ENCODE results near the gene RASGRF1.
A peak's percentile ranks its signal among the peaks of the same experiment; 100 is the strongest.

RASGRF1 gene

GRCh38 chr15:79010278-79010677, 80.3 kb downstream of the RASGRF1 start:
- H4K91ac ChIP-seq (ENCODE audit: low read length), result no peak overlapping the region
- H3K36me3 ChIP-seq (ENCODE audit: control insufficient read depth in 1 of 2, insufficient read depth in 2 of 2, low read depth in 1 of 2, low read length in 2 of 2), result no peaks in the 10 kb centered on the region
- H3K9me3 ChIP-seq (ENCODE audit: control insufficient read depth, low read length), result no peaks in the 10 kb centered on the region
- H3K79me1 ChIP-seq (replicated peaks; ENCODE audit: low read length, poor library complexity, severe bottlenecking), result no peaks in the 10 kb centered on the region
- DNase-seq, result no peak
- peaks cover 0 to 11% of the 10 kb centered on the region in 2 experiments for H3K27me3 ChIP-seq (ENCODE audit: control insufficient read depth in 1 of 2, insufficient read depth in 1 of 2, low read length in 2 of 2)
- 94% methylated on average over 2 of the region's 2 CpGs for WGBS
- no peak overlapping the region for H2AFZ ChIP-seq (ENCODE audit: low read depth, low read length)
- no peak overlapping the region for H3K14ac ChIP-seq (ENCODE audit: low read length in 2 of 2)
- H2BK15ac ChIP-seq (ENCODE audit: low read depth, poor library complexity, severe bottlenecking), result no peak overlapping the region
- no peak overlapping the region for H3K4me3 ChIP-seq (ENCODE audit: insufficient read depth in 1 of 2, low read depth in 1 of 2, low read length in 2 of 2)
- H3K18ac ChIP-seq (ENCODE audit: low read depth in 1 of 2, low read length in 2 of 2), result no peak overlapping the region
- no peak overlapping the region for H3K27ac ChIP-seq (ENCODE audit: low read length, poor library complexity, severe bottlenecking)
- no peak overlapping the region for H3K23ac ChIP-seq (ENCODE audit: low read length in 2 of 2)
- H2BK120ac ChIP-seq (ENCODE audit: low read depth, low read length), result no peak overlapping the region
- H2AK5ac ChIP-seq (ENCODE audit: low read length, severe bottlenecking), result no peak overlapping the region
- H3K4me1 ChIP-seq (ENCODE audit: control insufficient read depth, insufficient read depth, low read depth, low read length), result no peaks in the 10 kb centered on the region
- no peak overlapping the region for H3K9ac ChIP-seq (ENCODE audit: low read length)
- no peak overlapping the region for H3K4me2 ChIP-seq (ENCODE audit: low read length, poor library complexity, severe bottlenecking)
- H2BK5ac ChIP-seq (ENCODE audit: low read depth, low read length, poor library complexity, severe bottlenecking), result no peak overlapping the region
- no peak overlapping the region for H2BK12ac ChIP-seq (ENCODE audit: low read length in 2 of 2)
- no peak overlapping the region for H4K8ac ChIP-seq (ENCODE audit: low read length)
- H3K4ac ChIP-seq (ENCODE audit: low read depth in 1 of 2, low read length in 2 of 2), result no peak overlapping the region

- Histone ChIP-seq H3K27ac (ENCODE audit: low read length, poor library complexity, severe bottlenecking) (no peak overlapping the region), H3K9ac (ENCODE audit: low read length) (no peak overlapping the region), H2AFZ (ENCODE audit: low read depth, low read length) (no peak overlapping the region), H2BK12ac (ENCODE audit: low read length in 2 of 2) (no peak overlapping the region), H3K23ac (ENCODE audit: low read length in 2 of 2) (no peak overlapping the region), H2BK120ac (ENCODE audit: low read depth, low read length) (no peak overlapping the region), H3K14ac (ENCODE audit: low read length in 2 of 2) (no peak overlapping the region), H3K4me2 (ENCODE audit: low read length, poor library complexity, severe bottlenecking) (no peak overlapping the region), H3K9me3 (ENCODE audit: control insufficient read depth, low read length) (no peaks in the 10 kb centered on the region), H4K91ac (ENCODE audit: low read length) (no peak overlapping the region), H2BK5ac (ENCODE audit: low read depth, low read length, poor library complexity, severe bottlenecking) (no peak overlapping the region), H3K4me3 (ENCODE audit: insufficient read depth in 1 of 2, low read depth in 1 of 2, low read length in 2 of 2) (no peak overlapping the region), H3K4ac (ENCODE audit: low read depth in 1 of 2, low read length in 2 of 2) (no peak overlapping the region), H3K36me3 (ENCODE audit: control insufficient read depth in 1 of 2, insufficient read depth in 2 of 2, low read depth in 1 of 2, low read length in 2 of 2) (no peaks in the 10 kb centered on the region), H3K18ac (ENCODE audit: low read depth in 1 of 2, low read length in 2 of 2) (no peak overlapping the region), H4K8ac (ENCODE audit: low read length) (no peak overlapping the region), H3K4me1 (ENCODE audit: control insufficient read depth, insufficient read depth, low read depth, low read length) (peaks cover 5% of the 10 kb centered on the region), H2BK15ac (ENCODE audit: low read depth, poor library complexity, severe bottlenecking) (no peak overlapping the region), H2AK5ac (ENCODE audit: low read length, severe bottlenecking) (no peak overlapping the region), H3K27me3 (ENCODE audit: control insufficient read depth in 1 of 2, insufficient read depth in 1 of 2, low read length in 2 of 2) (peaks cover 0 to 11% of the 10 kb centered on the region in 2 experiments), H3K79me1 (replicated peaks; ENCODE audit: low read length, poor library complexity, severe bottlenecking) (no peaks in the 10 kb centered on the region)
- DNase-seq, result no peak
- 92% methylated on average over 4 of the region's 4 CpGs for WGBS
Measured at GRCh38 chr15:79009379-79009778, 81.2 kb downstream of the RASGRF1 start.

GRCh38 chr15:79008659-79009058, 81.9 kb downstream of the RASGRF1 start:
- Histone ChIP-seq H3K27ac (ENCODE audit: low read length, poor library complexity, severe bottlenecking) (no peak overlapping the region), H3K23ac (ENCODE audit: low read length in 2 of 2) (no peak overlapping the region), H2AFZ (ENCODE audit: low read depth, low read length) (no peak overlapping the region), H2BK15ac (ENCODE audit: low read depth, poor library complexity, severe bottlenecking) (no peak overlapping the region), H3K9ac (ENCODE audit: low read length) (no peak overlapping the region), H3K36me3 (ENCODE audit: control insufficient read depth in 1 of 2, insufficient read depth in 2 of 2, low read depth in 1 of 2, low read length in 2 of 2) (no peaks in the 10 kb centered on the region), H3K79me1 (replicated peaks; ENCODE audit: low read length, poor library complexity, severe bottlenecking) (no peaks in the 10 kb centered on the region), H4K8ac (ENCODE audit: low read length) (no peak overlapping the region), H2AK5ac (ENCODE audit: low read length, severe bottlenecking) (no peak overlapping the region), H2BK5ac (ENCODE audit: low read depth, low read length, poor library complexity, severe bottlenecking) (no peak overlapping the region), H3K4me3 (ENCODE audit: insufficient read depth in 1 of 2, low read depth in 1 of 2, low read length in 2 of 2) (no peak overlapping the region), H4K91ac (ENCODE audit: low read length) (no peak overlapping the region), H3K9me3 (ENCODE audit: control insufficient read depth, low read length) (no peaks in the 10 kb centered on the region), H3K4ac (ENCODE audit: low read depth in 1 of 2, low read length in 2 of 2) (no peak overlapping the region), H3K18ac (ENCODE audit: low read depth in 1 of 2, low read length in 2 of 2) (no peak overlapping the region), H2BK12ac (ENCODE audit: low read length in 2 of 2) (no peak overlapping the region), H3K4me2 (ENCODE audit: low read length, poor library complexity, severe bottlenecking) (no peak overlapping the region), H3K4me1 (ENCODE audit: control insufficient read depth, insufficient read depth, low read depth, low read length) (peaks cover 12% of the 10 kb centered on the region), H3K27me3 (ENCODE audit: control insufficient read depth in 1 of 2, insufficient read depth in 1 of 2, low read length in 2 of 2) (peaks cover 0 to 11% of the 10 kb centered on the region in 2 experiments), H3K14ac (ENCODE audit: low read length in 2 of 2) (no peak overlapping the region), H2BK120ac (ENCODE audit: low read depth, low read length) (no peak overlapping the region)
- 88% methylated on average over 10 of the region's 10 CpGs for WGBS
- DNase-seq, result no peak

DNA sequence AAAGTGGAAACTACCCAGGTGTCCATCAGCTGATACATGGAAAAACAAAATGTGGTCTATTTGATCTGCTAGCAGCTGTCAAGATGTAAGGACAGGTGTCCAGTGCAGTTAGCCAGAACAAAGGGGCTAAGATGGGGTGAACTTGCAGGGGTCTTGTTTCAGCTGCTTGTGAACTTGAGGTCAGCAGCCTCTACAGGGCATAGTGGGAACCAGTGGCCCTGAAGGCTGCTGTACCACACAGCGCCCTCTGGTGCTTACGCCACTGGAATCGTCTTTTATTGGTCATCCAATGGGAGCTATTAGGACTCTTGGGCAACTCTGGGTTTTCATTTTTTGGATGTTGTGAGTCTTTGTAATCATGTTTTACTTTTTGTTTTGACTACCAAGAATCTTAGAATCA, 83.5 kb downstream of the RASGRF1 start:
- Histone ChIP-seq H3K14ac (ENCODE audit: low read length in 2 of 2) (no peak overlapping the region), H3K36me3 (ENCODE audit: control insufficient read depth in 1 of 2, insufficient read depth in 2 of 2, low read depth in 1 of 2, low read length in 2 of 2) (no peaks in the 10 kb centered on the region), H4K91ac (ENCODE audit: low read length) (no peak overlapping the region), H2BK15ac (ENCODE audit: low read depth, poor library complexity, severe bottlenecking) (peak overlapping the region; percentile 12), H3K18ac (ENCODE audit: low read depth in 1 of 2, low read length in 2 of 2) (no peak overlapping the region), H2AK5ac (ENCODE audit: low read length, severe bottlenecking) (no peak overlapping the region), H3K4me1 (ENCODE audit: control insufficient read depth, insufficient read depth, low read depth, low read length) (peaks cover 21% of the 10 kb centered on the region), H2BK12ac (ENCODE audit: low read length in 2 of 2) (no peak overlapping the region), H3K4ac (ENCODE audit: low read depth in 1 of 2, low read length in 2 of 2) (no peak overlapping the region), H3K23ac (ENCODE audit: low read length in 2 of 2) (no peak overlapping the region), H2BK5ac (ENCODE audit: low read depth, low read length, poor library complexity, severe bottlenecking) (no peak overlapping the region), H4K8ac (ENCODE audit: low read length) (no peak overlapping the region), H3K27ac (ENCODE audit: low read length, poor library complexity, severe bottlenecking) (no peak overlapping the region), H3K9ac (ENCODE audit: low read length) (no peak overlapping the region), H3K9me3 (ENCODE audit: control insufficient read depth, low read length) (no peaks in the 10 kb centered on the region), H2AFZ (ENCODE audit: low read depth, low read length) (no peak overlapping the region), H3K4me2 (ENCODE audit: low read length, poor library complexity, severe bottlenecking) (no peak overlapping the region), H3K4me3 (ENCODE audit: insufficient read depth in 1 of 2, low read depth in 1 of 2, low read length in 2 of 2) (no peak overlapping the region), H3K79me1 (replicated peaks; ENCODE audit: low read length, poor library complexity, severe bottlenecking) (no peaks in the 10 kb centered on the region), H3K27me3 (ENCODE audit: control insufficient read depth in 1 of 2, insufficient read depth in 1 of 2, low read length in 2 of 2) (peaks cover 0 to 10% of the 10 kb centered on the region in 2 experiments), H2BK120ac (ENCODE audit: low read depth, low read length) (no peak overlapping the region)
- peak; percentile 77 for DNase-seq
- WGBS, result 32% methylated on average over 3 of the region's 3 CpGs
